Liver (tissue), 9 donors: ENCODE data around the gene LARGE1. TPM values are rescaled to one million over a fixed set of nuclear protein-coding genes. Genes with fewer than 3 reads are reported as not detected.

Experiments used
- DNase-seq: peaks from one replicate; pipeline ENCODE4 v3.0.0-alpha.2; 2017; ENCODE audit warnings: low spot score
- H3K27ac ChIP-seq, 2 donors: one replicate each; pipeline ENCODE4 v1.7.0; 2013; ENCODE audit warnings: inconsistent platforms in 2 of 2, low read length in 2 of 2, control low read depth in 1 of 2, low read depth in 1 of 2, mild to moderate bottlenecking in 1 of 2
- H3K27me3 ChIP-seq, 4 donors: one replicate each; pipeline versions ENCODE4 v1.6.1 to v1.7.0; 2013; ENCODE audit warnings: low read length in 3 of 4, inconsistent platforms in 1 of 4, mild to moderate bottlenecking in 1 of 4, moderate library complexity in 1 of 4; ENCODE audit not compliant: control insufficient read depth in 4 of 4, insufficient read depth in 4 of 4
- H3K36me3 ChIP-seq, 4 donors: one replicate each; pipeline versions ENCODE4 v1.6.1 to v1.7.0; 2013; ENCODE audit warnings: low read length in 3 of 4, mild to moderate bottlenecking in 3 of 4, low read depth in 1 of 4, moderate library complexity in 1 of 4; ENCODE audit not compliant: control insufficient read depth in 4 of 4, insufficient read depth in 3 of 4
- H3K4me1 ChIP-seq, 4 donors: one replicate each; pipeline versions ENCODE4 v1.6.1 to v1.7.0; 2013; ENCODE audit warnings: low read length in 3 of 4, mild to moderate bottlenecking in 3 of 4, moderate library complexity in 1 of 4; ENCODE audit not compliant: control insufficient read depth in 4 of 4, insufficient read depth in 4 of 4
- H3K4me3 ChIP-seq, 3 donors: one replicate each; pipeline versions ENCODE4 v1.6.1 to v1.7.0; 2013; ENCODE audit warnings: low read length in 3 of 3, control low read depth in 1 of 3, low read depth in 1 of 3, mild to moderate bottlenecking in 1 of 3
- H3K9ac ChIP-seq, 2 donors: one replicate each; pipeline ENCODE4 v1.7.0; 2013; ENCODE audit warnings: low read length in 2 of 2, mild to moderate bottlenecking in 2 of 2, moderate library complexity in 2 of 2, control low read depth in 1 of 2, low read depth in 1 of 2
- H3K9me3 ChIP-seq, 4 donors: one replicate each; pipeline versions ENCODE4 v1.6.1 to v1.7.0; 2013; ENCODE audit warnings: low read length in 3 of 4; ENCODE audit not compliant: control insufficient read depth in 4 of 4
- ATF3 ChIP-seq: IDR thresholded peaks from 2 replicates; pipeline ENCODE4 v1.6.1; 2016; ENCODE audit warnings: antibody characterized with exemption
- EGR1 ChIP-seq, 2 donors: IDR thresholded peaks; 2 replicates each; pipeline ENCODE4 v1.6.1; 2016 to 2018; ENCODE audit warnings: antibody characterized with exemption in 2 of 2, low read depth in 2 of 2
- FOXA1 ChIP-seq: IDR thresholded peaks from 2 replicates; pipeline ENCODE4 v1.6.1; 2016; ENCODE audit warnings: antibody characterized with exemption
- FOXA2 ChIP-seq: IDR thresholded peaks from 2 replicates; pipeline ENCODE4 v1.6.1; 2016; ENCODE audit warnings: antibody characterized with exemption
- HNF4A ChIP-seq, 2 donors: conservative IDR thresholded peaks; 2 replicates each; pipeline ENCODE4 v1.6.1; 2016; ENCODE audit warnings: antibody characterized with exemption in 2 of 2, mild to moderate bottlenecking in 2 of 2
- JUND ChIP-seq, 2 donors: IDR thresholded peaks; 2 replicates each; pipeline ENCODE4 v1.6.1; 2016; ENCODE audit warnings: antibody characterized with exemption in 2 of 2
- NR2F2 ChIP-seq: IDR thresholded peaks from 2 replicates; pipeline ENCODE4 v1.6.1; 2016; ENCODE audit warnings: antibody characterized with exemption
- RAD21 ChIP-seq, 2 donors: IDR thresholded peaks; 2 replicates each; pipeline ENCODE4 v1.6.1; 2016; ENCODE audit warnings: antibody characterized with exemption in 2 of 2, mild to moderate bottlenecking in 2 of 2
- RXRA ChIP-seq, 2 donors: IDR thresholded peaks; 2 replicates each; pipeline ENCODE4 v1.6.1; 2017 to 2018; ENCODE audit warnings: antibody characterized with exemption in 2 of 2, mild to moderate bottlenecking in 1 of 2
- SP1 ChIP-seq: IDR thresholded peaks from 2 replicates; pipeline ENCODE4 v1.6.1; 2018; ENCODE audit warnings: antibody characterized with exemption, mild to moderate bottlenecking
- TAF1 ChIP-seq: conservative IDR thresholded peaks from 2 replicates; pipeline ENCODE4 v1.6.1; 2016; ENCODE audit warnings: antibody characterized with exemption, mild to moderate bottlenecking
- YY1 ChIP-seq: IDR thresholded peaks from 2 replicates; pipeline ENCODE4 v1.6.1; 2016; ENCODE audit warnings: antibody characterized with exemption, mild to moderate bottlenecking
- WGBS: extraction: QIAGEN DNeasy Blood & Tissue Kit; methylation state at CpG from one replicate; pipeline ENCODE4 v1.1.7; 2013; 5-methylcytosine and 5-hydroxymethylcytosine counted together
- polyA plus RNA-seq, 2 donors: library from polyadenylated mRNA; stranded (reverse) in 1 of 2; unstranded in 1 of 2; fragments of 200-250 nt in 1 of 2; fragments of >200 nt in 1 of 2; fragmentation: Nextera tagmentation in 1 of 2; extraction: Ambion mirVana in 1 of 2; gene quantifications; one replicate each; pipeline versions ENCODE4 v1.2.1 to v1.2.3, GENCODE V29; 2013 to 2015
- total RNA-seq, 2 donors: library from RNA; depleted of rRNA; stranded (reverse); fragments of >200 nt; gene quantifications; one replicate each; pipeline ENCODE4 v1.2.3, GENCODE V29; 2014
- TF ChIP-seq, protein P1 (sequence below): fragments of 150-350 bp; IDR thresholded peaks from 2 replicates; pipeline ENCODE4 v1.5.1; 2017; ENCODE audit warnings: improper control_type of control experiment, low read depth, low read length; ENCODE audit not compliant: missing input control
- TF ChIP-seq, protein P2 (sequence below): IDR thresholded peaks from 2 replicates; pipeline ENCODE4 v1.6.1; 2016; ENCODE audit warnings: antibody characterized with exemption
- TF ChIP-seq, protein P3 (sequence below): IDR thresholded peaks from 2 replicates; pipeline ENCODE4 v1.6.1; 2016; ENCODE audit warnings: antibody characterized with exemption
- donor health status: healthy.
- donor health status: healthy.
- donor health status: healthy.
- donor health status: healthy.
- donor health status: healthy.

The LARGE1 gene
- total and polyA plus RNA-seq, 4 donors, result 2.3 to 14.1 (median 5.7) TPM

- Histone ChIP-seq H3K9ac (no peak overlapping the region), H3K27ac (no peak overlapping the region), H3K27me3 (no peaks in the 10 kb centered on the region), H3K4me3 (no peak overlapping the region), H3K4me1 (no peaks in the 10 kb centered on the region), H3K36me3 (no peaks in the 10 kb centered on the region), H3K9me3 (peaks cover 0 to 3% (median 0%) of the 10 kb centered on the region in 4 donors)
- TF ChIP-seq, protein P1, sequence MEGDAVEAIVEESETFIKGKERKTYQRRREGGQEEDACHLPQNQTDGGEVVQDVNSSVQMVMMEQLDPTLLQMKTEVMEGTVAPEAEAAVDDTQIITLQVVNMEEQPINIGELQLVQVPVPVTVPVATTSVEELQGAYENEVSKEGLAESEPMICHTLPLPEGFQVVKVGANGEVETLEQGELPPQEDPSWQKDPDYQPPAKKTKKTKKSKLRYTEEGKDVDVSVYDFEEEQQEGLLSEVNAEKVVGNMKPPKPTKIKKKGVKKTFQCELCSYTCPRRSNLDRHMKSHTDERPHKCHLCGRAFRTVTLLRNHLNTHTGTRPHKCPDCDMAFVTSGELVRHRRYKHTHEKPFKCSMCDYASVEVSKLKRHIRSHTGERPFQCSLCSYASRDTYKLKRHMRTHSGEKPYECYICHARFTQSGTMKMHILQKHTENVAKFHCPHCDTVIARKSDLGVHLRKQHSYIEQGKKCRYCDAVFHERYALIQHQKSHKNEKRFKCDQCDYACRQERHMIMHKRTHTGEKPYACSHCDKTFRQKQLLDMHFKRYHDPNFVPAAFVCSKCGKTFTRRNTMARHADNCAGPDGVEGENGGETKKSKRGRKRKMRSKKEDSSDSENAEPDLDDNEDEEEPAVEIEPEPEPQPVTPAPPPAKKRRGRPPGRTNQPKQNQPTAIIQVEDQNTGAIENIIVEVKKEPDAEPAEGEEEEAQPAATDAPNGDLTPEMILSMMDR, result no peak
- TF ChIP-seq EGR1 (IDR thresholded peaks at IDR 0.05; ENCODE audit: low read depth in 2 of 2), result no peak
- TF ChIP-seq TAF1, result no peak
- TF ChIP-seq RAD21 (IDR thresholded peaks at IDR 0.05), result no peak
- no peak for TF ChIP-seq ATF3
- no peak for TF ChIP-seq FOXA1
- no peak for TF ChIP-seq YY1
- TF ChIP-seq FOXA2, result no peak
- TF ChIP-seq RXRA (IDR thresholded peaks at IDR 0.05), result no peak
- DNase-seq, result no peak
- 91% methylated on average over 5 of the region's 5 CpGs for WGBS
Measured at GRCh38 chr22:33706100-33706499, 214.2 kb downstream of the LARGE1 start.

GRCh38 chr22:33699176-33699575 is 221.1 kb downstream of the LARGE1 start:
- H3K4me1 ChIP-seq, result no peaks in the 10 kb centered on the region
- no peaks in the 10 kb centered on the region for H3K36me3 ChIP-seq
- TF ChIP-seq EGR1 (IDR thresholded peaks at IDR 0.05; ENCODE audit: low read depth in 2 of 2) (no peak), HNF4A (conservative IDR thresholded peaks at IDR 0.05) (no peak), RXRA (IDR thresholded peaks at IDR 0.05) (no peak), RAD21 (IDR thresholded peaks at IDR 0.05) (no peak), SP1 (no peak)
- TF ChIP-seq, protein P1, result no peak
- WGBS, result 92% methylated on average over 7 of the region's 7 CpGs
- peaks cover 0 to 1% (median 0%) of the 10 kb centered on the region in 4 donors for H3K9me3 ChIP-seq
- H3K4me3 ChIP-seq, result no peak overlapping the region
- no peak overlapping the region for H3K27ac ChIP-seq
- DNase-seq, result no peak
- no peak overlapping the region for H3K9ac ChIP-seq
- H3K27me3 ChIP-seq, result no peaks in the 10 kb centered on the region

DNA sequence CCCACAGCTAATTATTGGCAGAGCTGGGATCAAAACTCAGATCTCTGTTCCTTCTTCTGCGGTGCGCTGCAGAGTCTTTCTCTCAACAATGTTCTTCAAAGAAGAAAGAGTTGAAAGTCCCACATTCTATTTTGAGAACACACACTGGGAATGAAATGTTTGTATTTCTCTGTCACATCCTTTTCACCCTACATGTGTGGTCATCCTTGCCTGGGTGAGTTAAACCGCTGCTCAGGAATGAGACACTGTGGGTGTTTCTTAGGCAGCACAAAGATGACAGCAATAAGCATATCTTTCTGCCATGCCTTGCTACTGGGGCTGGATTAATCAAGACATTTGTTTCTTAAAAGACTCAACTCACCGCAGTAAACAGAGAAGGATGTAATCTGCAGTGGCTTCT is 222.6 kb downstream of the LARGE1 start:
- Histone ChIP-seq H3K27ac (no peak overlapping the region), H3K36me3 (no peaks in the 10 kb centered on the region), H3K4me3 (no peak overlapping the region), H3K4me1 (no peaks in the 10 kb centered on the region), H3K9ac (no peak overlapping the region), H3K9me3 (no peaks in the 10 kb centered on the region), H3K27me3 (no peaks in the 10 kb centered on the region)
- 95% methylated on average over 4 of the region's 4 CpGs for WGBS
- TF ChIP-seq HNF4A (conservative IDR thresholded peaks at IDR 0.05) (no peak), RXRA (IDR thresholded peaks at IDR 0.05) (no peak), NR2F2 (no peak), ATF3 (no peak), JUND (IDR thresholded peaks at IDR 0.05) (no peak), FOXA2 (no peak)
- TF ChIP-seq, protein P2, sequence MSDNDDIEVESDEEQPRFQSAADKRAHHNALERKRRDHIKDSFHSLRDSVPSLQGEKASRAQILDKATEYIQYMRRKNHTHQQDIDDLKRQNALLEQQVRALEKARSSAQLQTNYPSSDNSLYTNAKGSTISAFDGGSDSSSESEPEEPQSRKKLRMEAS, result no peak
- TF ChIP-seq, protein P3, sequence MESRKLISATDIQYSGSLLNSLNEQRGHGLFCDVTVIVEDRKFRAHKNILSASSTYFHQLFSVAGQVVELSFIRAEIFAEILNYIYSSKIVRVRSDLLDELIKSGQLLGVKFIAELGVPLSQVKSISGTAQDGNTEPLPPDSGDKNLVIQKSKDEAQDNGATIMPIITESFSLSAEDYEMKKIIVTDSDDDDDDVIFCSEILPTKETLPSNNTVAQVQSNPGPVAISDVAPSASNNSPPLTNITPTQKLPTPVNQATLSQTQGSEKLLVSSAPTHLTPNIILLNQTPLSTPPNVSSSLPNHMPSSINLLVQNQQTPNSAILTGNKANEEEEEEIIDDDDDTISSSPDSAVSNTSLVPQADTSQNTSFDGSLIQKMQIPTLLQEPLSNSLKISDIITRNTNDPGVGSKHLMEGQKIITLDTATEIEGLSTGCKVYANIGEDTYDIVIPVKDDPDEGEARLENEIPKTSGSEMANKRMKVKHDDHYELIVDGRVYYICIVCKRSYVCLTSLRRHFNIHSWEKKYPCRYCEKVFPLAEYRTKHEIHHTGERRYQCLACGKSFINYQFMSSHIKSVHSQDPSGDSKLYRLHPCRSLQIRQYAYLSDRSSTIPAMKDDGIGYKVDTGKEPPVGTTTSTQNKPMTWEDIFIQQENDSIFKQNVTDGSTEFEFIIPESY, result no peak
- DNase-seq, result no peak
